Gastrocnemius medialis (tissue), 4 donors: ENCODE data around the gene RHOT1.

ENCODE experiments used
- POLR2A ChIP-seq, 2 donors: fragments of 450-650 bp; IDR thresholded peaks; one replicate each; pipeline ENCODE4 v1.6.1; 2017; ENCODE audit warnings: antibody characterized with exemption in 2 of 2, mild to moderate bottlenecking in 2 of 2, moderate library complexity in 2 of 2
- TF ChIP-seq, protein P1 (sequence below), 5 experiments: fragments of 450-650 bp in 3 of 5; fragments of 200-600 bp in 2 of 5; sonication (generic) in 2 of 5; IDR thresholded peaks in 4 of 5; conservative IDR thresholded peaks in 1 of 5; 1 replicate in 4 of 5; 2 replicates in 1 of 5; pipeline ENCODE4 v1.5.1; 2016 to 2019; ENCODE audit warnings: antibody characterized with exemption in 5 of 5, mild to moderate bottlenecking in 3 of 5, moderate library complexity in 3 of 5

DNA sequence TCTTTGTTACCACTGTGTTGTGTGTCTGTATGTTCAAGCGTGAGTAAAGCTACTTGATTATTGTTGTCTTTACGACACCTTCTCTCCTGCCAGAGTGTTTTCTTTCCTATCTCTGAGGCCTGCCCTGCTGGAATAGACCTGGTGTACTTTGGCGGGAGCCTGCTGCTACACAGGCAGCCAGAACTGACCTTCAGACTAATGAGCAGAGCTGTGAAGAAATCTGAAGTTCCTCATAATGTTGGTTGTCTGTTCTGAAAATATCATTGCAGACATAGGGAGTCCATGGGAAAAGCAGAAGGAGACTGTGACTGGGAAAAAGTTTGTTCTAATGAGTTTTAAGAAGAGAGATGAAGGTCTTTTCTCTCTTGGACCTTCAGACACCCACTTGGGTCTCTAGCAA, 9.8 kb downstream of the RHOT1 start:
- TF ChIP-seq, protein P1, sequence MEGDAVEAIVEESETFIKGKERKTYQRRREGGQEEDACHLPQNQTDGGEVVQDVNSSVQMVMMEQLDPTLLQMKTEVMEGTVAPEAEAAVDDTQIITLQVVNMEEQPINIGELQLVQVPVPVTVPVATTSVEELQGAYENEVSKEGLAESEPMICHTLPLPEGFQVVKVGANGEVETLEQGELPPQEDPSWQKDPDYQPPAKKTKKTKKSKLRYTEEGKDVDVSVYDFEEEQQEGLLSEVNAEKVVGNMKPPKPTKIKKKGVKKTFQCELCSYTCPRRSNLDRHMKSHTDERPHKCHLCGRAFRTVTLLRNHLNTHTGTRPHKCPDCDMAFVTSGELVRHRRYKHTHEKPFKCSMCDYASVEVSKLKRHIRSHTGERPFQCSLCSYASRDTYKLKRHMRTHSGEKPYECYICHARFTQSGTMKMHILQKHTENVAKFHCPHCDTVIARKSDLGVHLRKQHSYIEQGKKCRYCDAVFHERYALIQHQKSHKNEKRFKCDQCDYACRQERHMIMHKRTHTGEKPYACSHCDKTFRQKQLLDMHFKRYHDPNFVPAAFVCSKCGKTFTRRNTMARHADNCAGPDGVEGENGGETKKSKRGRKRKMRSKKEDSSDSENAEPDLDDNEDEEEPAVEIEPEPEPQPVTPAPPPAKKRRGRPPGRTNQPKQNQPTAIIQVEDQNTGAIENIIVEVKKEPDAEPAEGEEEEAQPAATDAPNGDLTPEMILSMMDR (IDR thresholded peaks at IDR 0.05 in 4 of 5, conservative IDR thresholded peaks at IDR 0.05 in 1 of 5), result no peak
- TF ChIP-seq POLR2A (IDR thresholded peaks at IDR 0.05), result no peak
